ENCODE data around the gene DMRTA1. TPM values are rescaled to one million over a fixed set of nuclear protein-coding genes. Genes with fewer than 3 reads are reported as not detected.

Gene DMRTA1
- total RNA-seq, 6 experiments from 2014 or later = not detected

DNA sequence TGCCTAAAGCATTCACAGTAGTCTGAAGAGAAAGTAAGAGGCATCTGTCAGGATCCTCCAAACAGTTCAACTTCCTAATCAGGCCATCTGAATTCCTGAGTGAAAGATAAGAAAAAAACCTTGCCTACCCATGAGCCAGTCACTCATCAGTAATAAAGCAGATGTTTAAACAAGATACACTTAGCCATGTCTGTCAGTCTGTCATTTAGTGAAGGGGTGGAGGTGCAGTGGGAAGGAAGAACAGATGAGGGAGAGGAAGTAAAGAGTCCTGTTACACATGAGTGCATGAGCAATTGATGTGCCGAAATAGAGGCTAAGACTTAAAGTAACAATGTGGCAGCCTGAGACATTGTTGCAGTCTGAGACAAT, 29.9 kb upstream of the DMRTA1 start:
- Mint-ChIP-seq H3K36me3 (ENCODE audit: low read depth) (no peaks in the 10 kb centered on the region), H3K27me3 (ENCODE audit: insufficient read depth) (no peaks in the 10 kb centered on the region; the same call in 1 of the 2 replicates), H3K4me3 (no peak overlapping the region), H3K9me3 (no peaks in the 10 kb centered on the region), H3K4me1 (ENCODE audit: low read depth) (peaks cover 12% of the 10 kb centered on the region), H3K27ac (no peak overlapping the region)
- DNase-seq = no peak
- TF ChIP-seq CTCF (IDR thresholded peaks at IDR 0.05) = no peak

DNA sequence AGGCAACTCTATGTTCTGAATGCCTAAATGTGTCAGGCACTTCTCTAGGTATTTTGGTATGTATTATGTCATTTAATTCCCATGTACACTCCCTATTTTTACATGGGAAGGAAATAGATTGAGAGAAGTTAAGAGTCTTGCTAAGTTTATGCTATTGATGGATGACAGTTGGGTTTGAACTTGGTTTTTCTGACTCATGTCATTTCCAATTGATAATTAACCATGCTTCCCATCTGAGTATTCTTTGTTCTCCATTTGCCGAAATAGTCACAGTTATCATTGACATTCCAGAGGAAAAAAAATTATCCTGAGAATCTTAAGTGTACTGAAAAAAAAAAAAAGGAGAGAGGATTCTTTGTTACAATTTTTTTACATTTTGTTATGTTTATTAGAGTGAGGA, 23.1 kb upstream of the DMRTA1 start:
- Mint-ChIP-seq H3K9me3 (no peaks in the 10 kb centered on the region), H3K4me1 (ENCODE audit: low read depth) (no peaks in the 10 kb centered on the region), H3K27ac (no peak overlapping the region)

DNA sequence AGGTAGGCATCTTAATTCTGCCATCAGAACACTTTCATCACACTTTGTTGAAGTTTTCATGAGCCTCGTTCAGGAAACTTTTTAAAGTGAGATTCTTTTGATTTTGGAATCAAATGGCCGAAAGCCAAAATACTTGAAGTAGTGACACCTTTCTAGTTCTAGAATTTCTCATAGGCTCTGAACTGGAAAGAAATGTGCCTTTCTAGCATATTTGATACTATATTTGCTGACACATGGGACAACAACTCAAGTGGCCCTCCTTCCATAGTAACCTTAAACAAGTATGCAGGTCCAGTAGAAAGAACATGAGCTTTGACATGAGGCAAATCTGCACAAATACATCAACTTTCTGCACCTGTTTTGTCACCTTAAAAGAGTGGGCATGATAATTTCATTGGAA, 22.0 kb upstream of the DMRTA1 start:
- Mint-ChIP-seq H3K9me3 (no peaks in the 10 kb centered on the region), H3K4me3 (no peak overlapping the region), H3K36me3 (ENCODE audit: low read depth) (no peaks in the 10 kb centered on the region), H3K27me3 (ENCODE audit: insufficient read depth) (no peaks in the 10 kb centered on the region; the same call in none of the 2 replicates), H3K27ac (no peak overlapping the region), H3K4me1 (ENCODE audit: low read depth) (no peaks in the 10 kb centered on the region)
- no peak for TF ChIP-seq CTCF (IDR thresholded peaks at IDR 0.05)
- DNase-seq = no peak

More for the DNA sequence above, 23.1 kb upstream of the DMRTA1 start:
- TF ChIP-seq CTCF (IDR thresholded peaks at IDR 0.05) = no peak
- Mint-ChIP-seq H3K4me3 (no peak overlapping the region), H3K36me3 (ENCODE audit: low read depth) (no peaks in the 10 kb centered on the region), H3K27me3 (ENCODE audit: insufficient read depth) (no peaks in the 10 kb centered on the region; the same call in none of the 2 replicates)
- no peak for DNase-seq

- no peak for TF ChIP-seq CTCF (IDR thresholded peaks at IDR 0.05)
- Mint-ChIP-seq H3K27ac (no peak overlapping the region), H3K36me3 (ENCODE audit: low read depth) (no peaks in the 10 kb centered on the region), H3K27me3 (ENCODE audit: insufficient read depth) (no peaks in the 10 kb centered on the region; the same call in none of the 2 replicates), H3K4me1 (ENCODE audit: low read depth) (no peaks in the 10 kb centered on the region), H3K9me3 (no peaks in the 10 kb centered on the region), H3K4me3 (no peak overlapping the region)
- no peak for DNase-seq
These were observed 21.1 kb upstream of the DMRTA1 start for GRCh38 chr9:22425551-22425950.

- no peaks in the 10 kb centered on the region; the same call in 1 of the 2 replicates for H3K27me3 Mint-ChIP-seq (ENCODE audit: insufficient read depth)
- no peak overlapping the region for H3K27ac Mint-ChIP-seq
- no peak for TF ChIP-seq CTCF (IDR thresholded peaks at IDR 0.05)
- no peak for DNase-seq
- H3K4me3 Mint-ChIP-seq = no peak overlapping the region
- no peaks in the 10 kb centered on the region for H3K4me1 Mint-ChIP-seq (ENCODE audit: low read depth)
- no peaks in the 10 kb centered on the region for H3K9me3 Mint-ChIP-seq
- H3K36me3 Mint-ChIP-seq (ENCODE audit: low read depth) = no peaks in the 10 kb centered on the region
These were observed 19.3 kb upstream of the DMRTA1 start for GRCh38 chr9:22427226-22427880.

Measured in HFFc6 (cell line).